Skin epidermis (tissue), 12 donors: ENCODE results near the gene RBM14.
"Not testable (repeated sequence)": the region's sequence is repeated elsewhere in the genome, so short reads cannot be mapped to it uniquely, and the experiment has no call there.

ENCODE experiments used
- H3K27ac ChIP-seq, 21 experiments: fragments of 200-600 bp; sonication (generic) in 11 of 21; one replicate each; pipeline ENCODE4 v1.5.0; 2020; ENCODE audit warnings: mild to moderate bottlenecking in 3 of 21, inconsistent platforms in 2 of 21, moderate library complexity in 2 of 21
- H3K4me3 ChIP-seq, 7 experiments: fragments of 200-600 bp; sonication (generic) in 2 of 7; one replicate each; pipeline ENCODE4 v1.5.0; 2020; ENCODE audit warnings: inconsistent platforms in 2 of 7, mild to moderate bottlenecking in 2 of 7, moderate library complexity in 1 of 7

RBM14 gene

GRCh38 chr11:66595245-66595904 lies 21.1 kb upstream of the RBM14 start:
- Histone ChIP-seq H3K27ac (peak overlapping the region in 4 of 21 experiments; percentile 11 to 47 (median 31)), H3K4me3 (no peak overlapping the region)

- no peak overlapping the region for H3K27ac ChIP-seq
Observed at GRCh38 chr11:66598993-66599392, 17.4 kb upstream of the RBM14 start.

GRCh38 chr11:66600219-66600618 lies 16.2 kb upstream of the RBM14 start:
- Histone ChIP-seq H3K27ac (peak overlapping the region in 1 of 21 experiments; percentile 23), H3K4me3 (no peak overlapping the region)

More at GRCh38 chr11:66598993-66599392, 17.4 kb upstream of the RBM14 start:
- H3K4me3 ChIP-seq, result no peak overlapping the region

- H3K4me3 ChIP-seq, result no peak overlapping the region
- H3K27ac ChIP-seq, result peak overlapping the region in 1 of 21 experiments; percentile 23
Observed at GRCh38 chr11:66600631-66601233, 15.7 kb upstream of the RBM14 start.

DNA sequence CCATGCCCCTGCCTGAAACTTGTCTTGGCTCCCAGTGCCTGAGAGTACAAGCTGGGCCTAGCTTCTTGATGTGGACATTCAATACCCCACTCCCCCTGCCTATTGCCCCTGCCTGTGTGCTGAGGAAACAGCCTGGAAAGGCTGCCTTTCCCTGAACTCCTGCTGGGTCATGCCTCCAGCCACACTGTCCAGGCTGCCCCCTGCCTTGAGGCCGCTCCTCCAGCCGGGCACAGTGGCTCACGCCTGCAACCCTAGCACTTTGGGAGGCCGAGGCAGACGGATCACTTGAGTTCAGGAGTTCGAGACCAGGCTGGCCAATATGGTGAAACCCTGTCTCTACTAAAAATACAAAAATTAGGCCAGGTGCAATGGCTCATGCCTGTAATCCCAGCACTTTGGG lies 13.4 kb upstream of the RBM14 start:
- Histone ChIP-seq H3K4me3 (no peak overlapping the region), H3K27ac (no peak overlapping the region)

DNA sequence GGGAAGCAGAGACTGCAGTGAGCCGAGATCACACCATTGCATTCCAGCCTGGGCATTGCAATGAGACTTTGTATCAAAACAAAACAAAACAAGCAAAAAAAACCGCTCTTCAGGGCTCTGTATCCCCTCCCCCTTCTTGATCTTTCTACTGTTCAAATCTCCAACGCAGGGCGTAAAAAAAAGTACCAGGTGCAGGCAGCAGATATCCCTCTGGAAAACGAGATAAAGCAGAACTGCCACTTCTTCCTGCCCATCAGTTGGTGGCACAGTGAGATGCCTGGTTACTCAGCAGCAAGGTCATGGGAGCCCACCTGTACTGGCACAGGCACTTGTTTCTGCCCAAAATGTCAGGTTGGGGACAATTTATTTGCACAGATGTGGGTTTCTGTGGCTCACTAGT lies 12.3 kb upstream of the RBM14 start:
- H3K4me3 ChIP-seq, result no peak overlapping the region
- no peak overlapping the region for H3K27ac ChIP-seq

GRCh38 chr11:66606608-66607007 lies 9.8 kb upstream of the RBM14 start:
- H3K27ac ChIP-seq, result peak overlapping the region in 10 of 21 experiments; percentile 11 to 57 (median 44)

DNA sequence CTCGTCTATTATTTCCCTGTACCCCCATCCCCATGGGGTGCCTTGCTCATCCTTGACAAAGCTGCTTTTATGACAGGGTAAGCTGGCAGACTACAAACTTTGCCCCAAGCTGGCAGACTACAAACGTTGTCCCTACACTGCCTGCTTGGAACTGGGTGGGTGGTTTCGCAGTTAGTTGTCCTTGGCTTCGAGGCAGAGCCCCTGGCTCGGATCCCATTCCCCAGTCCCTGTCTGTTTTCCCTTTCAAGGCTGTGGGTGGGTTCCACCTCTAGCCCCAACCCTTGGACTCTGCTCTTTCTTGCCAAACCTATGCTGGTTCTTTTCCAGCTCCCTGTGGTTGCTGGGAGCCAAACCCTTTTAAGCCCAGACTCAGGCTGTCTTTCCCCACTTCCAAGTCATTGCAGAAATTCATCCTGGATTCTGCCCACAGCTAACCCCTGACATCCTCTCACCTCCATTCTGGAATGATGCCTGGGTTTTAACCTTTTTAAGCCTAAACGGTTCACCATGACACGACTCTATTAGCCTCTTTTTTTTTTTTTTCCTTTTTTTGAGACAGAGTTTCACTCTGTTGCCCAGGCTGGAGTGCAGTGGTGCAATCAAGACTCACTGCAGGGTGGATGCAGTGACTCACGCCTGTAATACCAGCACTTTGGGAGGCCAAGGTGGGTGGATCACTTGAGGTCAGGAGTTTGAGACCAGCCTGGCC lies 9.2 kb upstream of the RBM14 start:
- H3K27ac ChIP-seq, result peak overlapping the region in 12 of 21 experiments; percentile 9 to 57 (median 44)
- no peak overlapping the region for H3K4me3 ChIP-seq

More at GRCh38 chr11:66606608-66607007, 9.8 kb upstream of the RBM14 start:
- not testable (repeated sequence) for H3K4me3 ChIP-seq

GRCh38 chr11:66609721-66610617 lies 6.5 kb upstream of the RBM14 start:
- peak overlapping the region in 1 of 21 experiments; percentile 35 for H3K27ac ChIP-seq
- no peak overlapping the region for H3K4me3 ChIP-seq

DNA sequence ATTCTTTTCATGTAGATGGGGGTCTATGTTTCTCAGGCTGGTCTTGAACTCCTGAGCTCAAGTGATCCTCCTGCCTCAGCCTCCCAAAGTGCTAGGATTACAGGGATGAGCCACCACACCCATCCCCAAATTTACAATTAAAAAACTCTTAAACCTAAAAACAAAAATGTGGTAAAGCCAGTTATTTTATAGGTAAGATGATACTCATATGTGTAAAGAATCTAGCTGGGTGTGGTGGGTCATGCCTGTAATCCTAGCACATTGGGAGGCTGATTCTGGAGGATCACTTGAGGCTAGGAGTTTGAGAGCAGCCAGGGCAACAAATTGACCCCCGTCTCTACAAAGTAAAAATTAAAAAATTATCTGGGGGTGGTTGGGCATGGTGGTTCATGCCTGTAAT lies 4.0 kb upstream of the RBM14 start:
- no peak overlapping the region for H3K27ac ChIP-seq
- no peak overlapping the region for H3K4me3 ChIP-seq

DNA sequence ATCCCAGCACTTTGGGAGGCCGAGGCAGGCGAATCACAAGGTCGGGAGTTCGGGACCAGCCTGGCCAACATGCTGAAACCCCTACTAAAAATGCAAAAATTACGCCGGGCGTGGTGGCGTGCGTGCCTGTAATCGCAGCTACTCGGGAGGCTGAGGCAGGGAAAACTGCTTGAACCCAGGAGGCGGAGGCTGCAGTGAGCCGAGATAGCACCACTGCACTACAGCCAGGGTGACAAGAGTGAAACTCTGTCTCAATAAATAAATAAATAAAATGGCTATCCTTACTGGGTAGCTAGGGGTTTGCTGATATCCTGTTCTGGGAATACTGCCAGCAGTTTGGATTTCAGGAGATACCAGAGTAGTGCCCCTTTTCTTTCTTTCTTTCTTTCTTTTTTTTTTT lies 2.4 kb upstream of the RBM14 start:
- Histone ChIP-seq H3K27ac (no peak overlapping the region), H3K4me3 (no peak overlapping the region)

DNA sequence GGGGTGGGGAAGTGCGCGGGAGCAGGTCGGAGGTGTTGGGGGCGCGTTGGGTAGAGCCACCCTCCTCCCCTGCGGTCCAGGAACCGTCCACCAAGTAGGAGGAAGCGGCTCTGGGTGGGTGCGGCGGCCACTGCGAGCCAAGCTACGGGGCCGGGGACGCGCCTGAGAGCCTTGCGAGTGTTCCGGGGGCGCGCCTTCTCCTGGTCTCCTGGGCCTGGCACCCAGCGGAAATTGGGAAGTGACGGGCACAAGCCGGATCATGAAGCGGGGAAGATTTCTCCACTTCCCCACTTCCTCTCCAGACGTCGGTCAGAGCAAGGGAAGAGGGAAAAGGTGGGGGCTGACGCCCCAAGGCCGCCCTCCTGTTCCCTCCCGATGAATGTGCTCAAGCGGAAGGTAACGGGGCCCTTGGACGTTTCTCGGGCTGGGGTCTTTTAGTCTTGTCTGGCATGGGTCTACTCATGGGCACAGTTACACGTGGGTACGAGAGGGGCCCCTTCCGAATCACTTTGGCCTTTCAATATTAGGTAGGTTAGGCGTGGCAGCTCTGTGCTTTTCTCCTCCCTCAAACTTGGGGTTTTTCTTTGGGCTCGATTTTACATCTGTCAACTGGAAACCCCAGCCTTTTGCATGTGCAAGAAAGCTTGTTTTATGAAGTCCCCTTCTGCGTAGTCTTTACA lies 865 bp downstream of the RBM14 start:
- Histone ChIP-seq H3K27ac (peak overlapping the region; percentile 75 to 98 (median 92)), H3K4me3 (peak overlapping the region; percentile 70 to 96 (median 91))

DNA sequence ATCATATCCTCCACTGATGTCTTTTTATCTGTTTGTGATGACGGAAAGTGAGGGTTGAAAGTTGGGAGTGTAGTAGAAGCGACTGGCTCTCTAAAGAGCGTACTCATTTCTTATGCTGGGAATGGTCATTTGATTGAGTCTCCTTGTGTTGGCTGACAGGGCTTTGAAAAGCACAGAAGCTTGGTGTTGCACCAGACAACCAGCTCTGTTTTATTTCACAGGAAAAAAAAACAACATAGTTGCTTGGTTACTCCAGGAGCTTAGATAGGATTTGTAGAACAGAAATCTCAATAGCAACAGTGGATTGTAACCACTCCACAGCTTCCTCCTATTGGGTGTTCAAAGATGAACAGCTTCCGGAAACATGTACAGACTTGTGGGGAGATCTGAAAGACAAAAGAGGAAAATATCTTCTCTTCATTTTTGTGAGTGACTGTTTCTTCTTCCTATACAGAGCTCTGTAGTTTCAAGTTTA lies 2.7 kb downstream of the RBM14 start:
- peak overlapping the region; percentile 70 to 96 (median 91) for H3K4me3 ChIP-seq
- H3K27ac ChIP-seq, result peak overlapping the region in 19 of 21 experiments; percentile 11 to 98 (median 92)

DNA sequence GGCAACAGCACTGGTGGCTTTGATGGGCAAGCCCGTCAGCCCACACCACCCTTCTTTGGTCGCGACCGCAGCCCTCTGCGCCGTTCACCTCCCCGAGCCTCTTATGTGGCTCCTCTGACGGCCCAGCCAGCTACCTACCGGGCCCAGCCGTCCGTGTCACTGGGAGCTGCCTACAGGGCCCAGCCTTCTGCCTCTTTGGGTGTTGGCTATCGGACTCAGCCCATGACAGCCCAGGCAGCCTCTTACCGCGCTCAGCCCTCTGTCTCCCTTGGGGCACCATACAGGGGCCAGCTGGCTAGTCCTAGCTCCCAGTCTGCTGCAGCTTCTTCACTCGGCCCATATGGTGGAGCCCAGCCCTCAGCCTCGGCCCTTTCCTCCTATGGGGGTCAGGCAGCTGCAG lies 8.0 kb downstream of the RBM14 start:
- Histone ChIP-seq H3K4me3 (no peak overlapping the region), H3K27ac (peak overlapping the region in 1 of 21 experiments; percentile 8)

GRCh38 chr11:66625041-66625751 lies 8.8 kb downstream of the RBM14 start:
- no peak overlapping the region for H3K27ac ChIP-seq

DNA sequence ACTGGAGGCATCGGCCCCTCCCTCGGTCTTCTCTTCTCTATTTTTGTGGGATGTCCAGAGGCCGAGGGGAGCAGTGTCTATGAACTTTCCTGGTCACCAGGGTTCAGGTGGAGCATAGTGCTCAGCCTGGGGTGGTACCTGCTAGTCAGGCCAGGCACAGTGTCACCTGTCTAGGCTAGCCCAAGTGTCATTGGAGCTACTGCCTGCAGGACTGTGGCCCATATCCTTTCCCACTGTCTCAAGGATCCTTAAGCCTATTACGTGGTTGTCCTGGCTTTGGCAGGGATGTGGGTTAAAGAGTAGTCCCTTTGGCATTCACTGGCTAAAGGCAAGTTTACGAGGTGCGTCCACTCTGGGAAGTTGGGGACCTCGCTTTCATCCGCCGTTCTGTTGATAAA lies 9.3 kb downstream of the RBM14 start:
- no peak overlapping the region for H3K27ac ChIP-seq

More at GRCh38 chr11:66625041-66625751, 8.8 kb downstream of the RBM14 start:
- H3K4me3 ChIP-seq, result no peak overlapping the region

DNA sequence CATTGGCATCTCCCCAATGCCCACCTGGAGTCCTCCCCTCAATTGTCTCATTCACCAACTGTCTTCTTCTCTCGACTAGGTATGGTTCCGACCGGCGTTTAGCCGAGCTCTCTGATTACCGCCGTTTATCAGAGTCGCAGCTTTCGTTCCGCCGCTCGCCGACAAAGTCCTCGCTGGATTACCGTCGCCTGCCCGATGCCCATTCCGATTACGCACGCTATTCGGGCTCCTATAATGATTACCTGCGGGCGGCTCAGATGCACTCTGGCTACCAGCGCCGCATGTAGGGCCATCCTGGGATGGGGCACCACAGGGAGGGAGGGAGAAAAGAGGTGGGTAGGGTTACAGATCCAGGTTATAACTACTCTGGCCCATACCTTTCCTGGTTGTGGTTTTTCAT lies 10.0 kb downstream of the RBM14 start:
- no peak overlapping the region for H3K4me3 ChIP-seq
- no peak overlapping the region for H3K27ac ChIP-seq

More for the DNA sequence above, 9.3 kb downstream of the RBM14 start:
- H3K4me3 ChIP-seq, result no peak overlapping the region

- H3K27ac ChIP-seq, result no peak overlapping the region
- H3K4me3 ChIP-seq, result no peak overlapping the region
Observed at GRCh38 chr11:66626926-66627325, 10.5 kb downstream of the RBM14 start.
